GM23338 (cell line): ENCODE data around the gene RAB41. TPM values are rescaled to one million over a fixed set of nuclear protein-coding genes. Genes with fewer than 3 reads are reported as not detected.
"Not testable (repeated sequence)": the region's sequence is repeated elsewhere in the genome, so short reads cannot be mapped to it uniquely, and the experiment has no call there.

Experiments used
- ATAC-seq: fragments of 200-7000 bp; cut with Tn5 transposase; 3 replicates; pipeline ENCODE4 v1.9.1; 2020
- DNase-seq: peaks from one replicate; pipeline ENCODE4 v3.0.0-alpha.2; 2015; ENCODE audit warnings: low spot score
- H2AFZ ChIP-seq: fragments of 200-600 bp; sonication (generic); 2 replicates; pipeline ENCODE4 v1.8.0; 2016; ENCODE audit warnings: antibody characterized with exemption, mild to moderate bottlenecking, moderate library complexity
- H3F3A ChIP-seq: fragments of 200-600 bp; sonication (generic); replicated peaks from 2 replicates; pipeline ENCODE4 v1.8.0; 2017; ENCODE audit warnings: antibody characterized with exemption, mixed run types, low read depth
- H3K27ac ChIP-seq: fragments of 200-600 bp; sonication (generic); 2 replicates; pipeline ENCODE4 v1.6.1; 2016; ENCODE audit warnings: low read depth
- H3K27me3 ChIP-seq: fragments of 200-600 bp; sonication (generic); 2 replicates; pipeline ENCODE4 v1.8.0; 2016; ENCODE audit warnings: mild to moderate bottlenecking, mixed run types, moderate library complexity; ENCODE audit not compliant: insufficient read depth
- H3K36me3 ChIP-seq: fragments of 200-600 bp; sonication (generic); 2 replicates; pipeline ENCODE4 v1.8.0; 2016; ENCODE audit warnings: mild to moderate bottlenecking; ENCODE audit not compliant: insufficient read depth
- H3K4me1 ChIP-seq: fragments of 200-600 bp; sonication (generic); 2 replicates; pipeline ENCODE4 v1.8.0; 2016; ENCODE audit warnings: mild to moderate bottlenecking, moderate library complexity; ENCODE audit not compliant: insufficient read depth
- H3K4me2 ChIP-seq: fragments of 200-600 bp; sonication (generic); 2 replicates; pipeline ENCODE4 v1.7.1; 2017; ENCODE audit warnings: mixed run types
- H3K4me3 ChIP-seq: fragments of 200-600 bp; sonication (generic); 2 replicates; pipeline ENCODE4 v1.6.1; 2016; ENCODE audit warnings: mixed run types
- H3K79me2 ChIP-seq: fragments of 200-600 bp; sonication (generic); replicated peaks from 2 replicates; pipeline ENCODE4 v1.8.0; 2017; ENCODE audit warnings: mild to moderate bottlenecking; ENCODE audit not compliant: insufficient read depth
- H3K9me2 ChIP-seq: fragments of 200-600 bp; sonication (generic); 2 replicates; pipeline ENCODE4 v1.8.0; 2017; ENCODE audit not compliant: insufficient read depth
- H4K20me1 ChIP-seq: fragments of 200-600 bp; sonication (generic); replicated peaks from 2 replicates; pipeline ENCODE4 v1.8.0; 2017; ENCODE audit warnings: mild to moderate bottlenecking; ENCODE audit not compliant: insufficient read depth
- H3K27ac Mint-ChIP-seq: 2 replicates; pipeline ENCODE4 v1.8.0; 2020; ENCODE audit warnings: inconsistent platforms, mild to moderate bottlenecking, moderate library complexity, mixed read lengths
- H3K27me3 Mint-ChIP-seq: 3 replicates; pipeline ENCODE4 v1.8.0; 2022; ENCODE audit warnings: low read depth, mild to moderate bottlenecking, moderate library complexity, mixed read lengths, inconsistent platforms; ENCODE audit not compliant: insufficient read depth, poor library complexity
- H3K36me3 Mint-ChIP-seq: 3 replicates; pipeline ENCODE4 v1.8.0; 2021; ENCODE audit warnings: low read depth, mild to moderate bottlenecking, inconsistent platforms, moderate library complexity, mixed read lengths
- H3K4me1 Mint-ChIP-seq: 3 replicates; pipeline ENCODE4 v1.8.0; 2020; ENCODE audit warnings: mild to moderate bottlenecking, inconsistent platforms, mixed read lengths
- H3K4me3 Mint-ChIP-seq: 3 replicates; pipeline ENCODE4 v1.8.0; 2021; ENCODE audit warnings: moderate library complexity, mild to moderate bottlenecking, inconsistent platforms, mixed read lengths
- H3K9me3 Mint-ChIP-seq: 3 replicates; pipeline ENCODE4 v1.8.0; 2020; ENCODE audit warnings: moderate library complexity, mild to moderate bottlenecking, inconsistent platforms, mixed read lengths
- EZH2 ChIP-seq: fragments of 200-600 bp; sonication (generic); IDR thresholded peaks from one replicate; pipeline ENCODE4 v1.8.0; 2017; ENCODE audit warnings: antibody characterized with exemption, mild to moderate bottlenecking, low read depth; ENCODE audit not compliant: unreplicated experiment
- EZH2phosphoT487 ChIP-seq: fragments of 200-600 bp; sonication (generic); IDR thresholded peaks from one replicate; pipeline ENCODE4 v1.8.1; 2018; ENCODE audit warnings: antibody characterized with exemption; ENCODE audit not compliant: unreplicated experiment
- JUNB ChIP-seq: IDR thresholded peaks from one replicate; pipeline ENCODE4 v1.6.1; 2016; ENCODE audit warnings: antibody characterized with exemption; ENCODE audit not compliant: unreplicated experiment
- NANOG ChIP-seq: IDR thresholded peaks from 2 replicates; pipeline ENCODE4 v1.6.1; 2016; ENCODE audit warnings: antibody characterized with exemption, borderline replicate concordance
- STAT1 ChIP-seq: IDR thresholded peaks from one replicate; pipeline ENCODE4 v1.6.1; 2016; ENCODE audit warnings: antibody characterized with exemption; ENCODE audit not compliant: unreplicated experiment
- ZNF114 ChIP-seq: fragments of 250-450 bp; sonication (Bioruptor Pico); IDR thresholded peaks from 2 replicates; pipeline ENCODE4 v1.5.0; 2020; ENCODE audit warnings: mild to moderate bottlenecking, moderate library complexity
- polyA plus RNA-seq: library from polyadenylated mRNA; unstranded; fragments of >200 nt; fragmentation: Nextera tagmentation; extraction: Ambion mirVana; gene quantifications from 2 replicates; pipeline ENCODE4 v1.2.1, GENCODE V29; 2016
- total RNA-seq: library from RNA; depleted of rRNA; stranded (reverse); fragments of >200 nt; shearing (Covaris generic); gene quantifications from 2 replicates; pipeline ENCODE4 v1.2.3, GENCODE V29; 2014
- TF ChIP-seq, protein P1 (sequence below): fragments of 250-450 bp; sonication (Bioruptor Pico); IDR thresholded peaks from 2 replicates; pipeline ENCODE4 v1.5.0; 2020; ENCODE audit warnings: mild to moderate bottlenecking, moderate library complexity
- TF ChIP-seq, protein P2 (sequence below): IDR thresholded peaks from 2 replicates; pipeline ENCODE4 v1.6.1; 2016; ENCODE audit warnings: antibody characterized with exemption
- TF ChIP-seq, protein P3 (sequence below), 2 experiments: fragments of 200-600 bp in 1 of 2; sonication (generic) in 1 of 2; conservative IDR thresholded peaks; 2 replicates each; pipeline versions ENCODE4 v1.5.1 to v1.6.1; 2016 to 2017; ENCODE audit warnings: antibody characterized with exemption in 2 of 2, low read depth in 2 of 2, mild to moderate bottlenecking in 2 of 2, moderate library complexity in 1 of 2

Gene RAB41
- total and polyA plus RNA-seq, 2 experiments from 2014 or later: not detected

DNA sequence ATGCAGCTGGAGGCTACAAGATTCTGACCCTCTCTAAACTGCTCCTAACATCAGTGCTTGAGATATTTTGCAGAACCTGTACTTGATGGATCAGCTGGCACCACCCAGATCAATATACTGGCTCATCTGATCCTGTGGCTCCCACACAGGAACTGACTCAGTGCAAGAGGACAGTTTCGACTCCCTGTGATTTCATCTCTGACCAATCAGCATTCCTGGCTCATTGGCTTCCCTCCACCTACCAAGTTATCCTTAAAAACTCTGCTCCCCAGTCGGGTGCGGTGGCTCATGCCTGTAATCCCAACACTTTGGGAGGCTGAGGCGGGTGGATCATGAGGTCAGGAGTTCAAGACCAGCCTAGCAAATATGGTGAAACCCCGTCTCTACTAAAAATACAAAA, 38.4 kb upstream of the RAB41 start:
- not testable (repeated sequence) for H3K36me3 Mint-ChIP-seq, H3K9me2 ChIP-seq, H3K27ac Mint-ChIP-seq, H3K9me3 Mint-ChIP-seq, H3K27me3 ChIP-seq, ATAC-seq, H3K4me3 ChIP-seq, H2AFZ ChIP-seq, H3K4me2 ChIP-seq, DNase-seq, H3K27ac ChIP-seq, H4K20me1 ChIP-seq, H3K4me3 Mint-ChIP-seq, H3K27me3 Mint-ChIP-seq, H3K4me1 ChIP-seq, H3K36me3 ChIP-seq, H3K79me2 ChIP-seq, H3F3A ChIP-seq
- peaks cover 12% of the 10 kb centered on the region for H3K4me1 Mint-ChIP-seq

DNA sequence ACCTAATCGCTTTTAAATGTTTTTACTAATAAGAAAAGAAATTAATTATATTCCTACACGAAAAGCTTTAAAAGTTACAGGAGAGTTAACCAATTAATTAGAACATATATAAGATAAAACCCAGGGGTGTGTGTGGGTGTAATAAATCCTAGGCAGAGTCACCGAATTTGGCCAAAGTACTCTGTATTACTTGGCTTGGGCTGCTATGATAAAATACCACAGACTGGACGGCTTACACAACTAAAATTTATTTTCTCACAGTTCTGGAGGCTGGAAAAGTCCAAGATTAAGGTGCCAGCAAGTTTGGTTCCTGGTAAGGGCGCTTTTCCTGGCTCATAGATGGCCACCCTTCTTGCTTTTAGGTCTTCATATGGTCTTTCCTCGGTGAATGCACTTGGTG, 37.1 kb upstream of the RAB41 start:
- peaks cover 12% of the 10 kb centered on the region for H3K4me1 Mint-ChIP-seq
- H3K9me3 Mint-ChIP-seq: no peaks in the 10 kb centered on the region
- no peak overlapping the region for H3K27ac Mint-ChIP-seq

GRCh38 chrX:70247252-70247651, 34.7 kb upstream of the RAB41 start:
- no peaks in the 10 kb centered on the region for H3K9me2 ChIP-seq
- no peaks in the 10 kb centered on the region for H3F3A ChIP-seq
- H3K27me3 Mint-ChIP-seq: no peaks in the 10 kb centered on the region
- no peak overlapping the region for H3K4me3 ChIP-seq
- H3K27me3 ChIP-seq: no peaks in the 10 kb centered on the region
- no peaks in the 10 kb centered on the region for H3K4me1 ChIP-seq
- no peak overlapping the region for H2AFZ ChIP-seq
- H3K4me1 Mint-ChIP-seq: peaks cover 12% of the 10 kb centered on the region
- H3K4me2 ChIP-seq: no peak overlapping the region
- no peak for ATAC-seq
- H3K9me3 Mint-ChIP-seq: no peaks in the 10 kb centered on the region
- DNase-seq: no peak
- no peaks in the 10 kb centered on the region for H3K79me2 ChIP-seq
- H3K27ac Mint-ChIP-seq: no peak overlapping the region
- H3K36me3 Mint-ChIP-seq: no peaks in the 10 kb centered on the region
- H4K20me1 ChIP-seq: no peaks in the 10 kb centered on the region
- H3K4me3 Mint-ChIP-seq: no peak overlapping the region
- H3K27ac ChIP-seq: no peak overlapping the region
- no peaks in the 10 kb centered on the region for H3K36me3 ChIP-seq
- TF ChIP-seq EZH2phosphoT487 (no peak), JUNB (no peak)
- TF ChIP-seq, protein P1, sequence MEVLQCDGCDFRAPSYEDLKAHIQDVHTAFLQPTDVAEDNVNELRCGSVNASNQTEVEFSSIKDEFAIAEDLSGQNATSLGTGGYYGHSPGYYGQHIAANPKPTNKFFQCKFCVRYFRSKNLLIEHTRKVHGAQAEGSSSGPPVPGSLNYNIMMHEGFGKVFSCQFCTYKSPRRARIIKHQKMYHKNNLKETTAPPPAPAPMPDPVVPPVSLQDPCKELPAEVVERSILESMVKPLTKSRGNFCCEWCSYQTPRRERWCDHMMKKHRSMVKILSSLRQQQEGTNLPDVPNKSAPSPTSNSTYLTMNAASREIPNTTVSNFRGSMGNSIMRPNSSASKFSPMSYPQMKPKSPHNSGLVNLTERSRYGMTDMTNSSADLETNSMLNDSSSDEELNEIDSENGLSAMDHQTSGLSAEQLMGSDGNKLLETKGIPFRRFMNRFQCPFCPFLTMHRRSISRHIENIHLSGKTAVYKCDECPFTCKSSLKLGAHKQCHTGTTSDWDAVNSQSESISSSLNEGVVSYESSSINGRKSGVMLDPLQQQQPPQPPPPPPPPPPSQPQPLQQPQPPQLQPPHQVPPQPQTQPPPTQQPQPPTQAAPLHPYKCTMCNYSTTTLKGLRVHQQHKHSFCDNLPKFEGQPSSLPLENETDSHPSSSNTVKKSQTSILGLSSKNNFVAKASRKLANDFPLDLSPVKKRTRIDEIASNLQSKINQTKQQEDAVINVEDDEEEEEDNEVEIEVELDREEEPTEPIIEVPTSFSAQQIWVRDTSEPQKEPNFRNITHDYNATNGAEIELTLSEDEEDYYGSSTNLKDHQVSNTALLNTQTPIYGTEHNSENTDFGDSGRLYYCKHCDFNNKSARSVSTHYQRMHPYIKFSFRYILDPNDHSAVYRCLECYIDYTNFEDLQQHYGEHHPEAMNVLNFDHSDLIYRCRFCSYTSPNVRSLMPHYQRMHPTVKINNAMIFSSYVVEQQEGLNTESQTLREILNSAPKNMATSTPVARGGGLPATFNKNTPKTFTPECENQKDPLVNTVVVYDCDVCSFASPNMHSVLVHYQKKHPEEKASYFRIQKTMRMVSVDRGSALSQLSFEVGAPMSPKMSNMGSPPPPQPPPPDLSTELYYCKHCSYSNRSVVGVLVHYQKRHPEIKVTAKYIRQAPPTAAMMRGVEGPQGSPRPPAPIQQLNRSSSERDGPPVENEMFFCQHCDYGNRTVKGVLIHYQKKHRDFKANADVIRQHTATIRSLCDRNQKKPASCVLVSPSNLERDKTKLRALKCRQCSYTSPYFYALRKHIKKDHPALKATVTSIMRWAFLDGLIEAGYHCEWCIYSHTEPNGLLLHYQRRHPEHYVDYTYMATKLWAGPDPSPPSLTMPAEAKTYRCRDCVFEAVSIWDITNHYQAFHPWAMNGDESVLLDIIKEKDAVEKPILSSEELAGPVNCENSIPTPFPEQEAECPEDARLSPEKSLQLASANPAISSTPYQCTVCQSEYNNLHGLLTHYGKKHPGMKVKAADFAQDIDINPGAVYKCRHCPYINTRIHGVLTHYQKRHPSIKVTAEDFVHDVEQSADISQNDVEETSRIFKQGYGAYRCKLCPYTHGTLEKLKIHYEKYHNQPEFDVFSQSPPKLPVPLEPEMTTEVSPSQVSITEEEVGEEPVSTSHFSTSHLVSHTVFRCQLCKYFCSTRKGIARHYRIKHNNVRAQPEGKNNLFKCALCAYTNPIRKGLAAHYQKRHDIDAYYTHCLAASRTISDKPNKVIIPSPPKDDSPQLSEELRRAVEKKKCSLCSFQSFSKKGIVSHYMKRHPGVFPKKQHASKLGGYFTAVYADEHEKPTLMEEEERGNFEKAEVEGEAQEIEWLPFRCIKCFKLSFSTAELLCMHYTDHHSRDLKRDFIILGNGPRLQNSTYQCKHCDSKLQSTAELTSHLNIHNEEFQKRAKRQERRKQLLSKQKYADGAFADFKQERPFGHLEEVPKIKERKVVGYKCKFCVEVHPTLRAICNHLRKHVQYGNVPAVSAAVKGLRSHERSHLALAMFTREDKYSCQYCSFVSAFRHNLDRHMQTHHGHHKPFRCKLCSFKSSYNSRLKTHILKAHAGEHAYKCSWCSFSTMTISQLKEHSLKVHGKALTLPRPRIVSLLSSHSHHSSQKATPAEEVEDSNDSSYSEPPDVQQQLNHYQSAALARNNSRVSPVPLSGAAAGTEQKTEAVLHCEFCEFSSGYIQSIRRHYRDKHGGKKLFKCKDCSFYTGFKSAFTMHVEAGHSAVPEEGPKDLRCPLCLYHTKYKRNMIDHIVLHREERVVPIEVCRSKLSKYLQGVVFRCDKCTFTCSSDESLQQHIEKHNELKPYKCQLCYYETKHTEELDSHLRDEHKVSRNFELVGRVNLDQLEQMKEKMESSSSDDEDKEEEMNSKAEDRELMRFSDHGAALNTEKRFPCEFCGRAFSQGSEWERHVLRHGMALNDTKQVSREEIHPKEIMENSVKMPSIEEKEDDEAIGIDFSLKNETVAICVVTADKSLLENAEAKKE (CRISPR knock-in tag): no peak

More for the DNA sequence above, 37.1 kb upstream of the RAB41 start:
- H3K36me3 ChIP-seq: no peaks in the 10 kb centered on the region
- no peak overlapping the region for H3K27ac ChIP-seq
- H2AFZ ChIP-seq: no peak overlapping the region
- no peak overlapping the region for H3K4me3 ChIP-seq
- H3K27me3 ChIP-seq: no peaks in the 10 kb centered on the region
- H3K36me3 Mint-ChIP-seq: no peaks in the 10 kb centered on the region
- H3K4me3 Mint-ChIP-seq: no peak overlapping the region
- H3K79me2 ChIP-seq: no peaks in the 10 kb centered on the region
- ATAC-seq (no peak), DNase-seq (no peak)
- H4K20me1 ChIP-seq: no peaks in the 10 kb centered on the region
- TF ChIP-seq STAT1: no peak
- TF ChIP-seq EZH2: no peak
- TF ChIP-seq JUNB: no peak
- TF ChIP-seq EZH2phosphoT487: no peak
- TF ChIP-seq NANOG: no peak
- TF ChIP-seq, protein P2, sequence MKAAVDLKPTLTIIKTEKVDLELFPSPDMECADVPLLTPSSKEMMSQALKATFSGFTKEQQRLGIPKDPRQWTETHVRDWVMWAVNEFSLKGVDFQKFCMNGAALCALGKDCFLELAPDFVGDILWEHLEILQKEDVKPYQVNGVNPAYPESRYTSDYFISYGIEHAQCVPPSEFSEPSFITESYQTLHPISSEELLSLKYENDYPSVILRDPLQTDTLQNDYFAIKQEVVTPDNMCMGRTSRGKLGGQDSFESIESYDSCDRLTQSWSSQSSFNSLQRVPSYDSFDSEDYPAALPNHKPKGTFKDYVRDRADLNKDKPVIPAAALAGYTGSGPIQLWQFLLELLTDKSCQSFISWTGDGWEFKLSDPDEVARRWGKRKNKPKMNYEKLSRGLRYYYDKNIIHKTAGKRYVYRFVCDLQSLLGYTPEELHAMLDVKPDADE: no peak
- TF ChIP-seq, protein P3, sequence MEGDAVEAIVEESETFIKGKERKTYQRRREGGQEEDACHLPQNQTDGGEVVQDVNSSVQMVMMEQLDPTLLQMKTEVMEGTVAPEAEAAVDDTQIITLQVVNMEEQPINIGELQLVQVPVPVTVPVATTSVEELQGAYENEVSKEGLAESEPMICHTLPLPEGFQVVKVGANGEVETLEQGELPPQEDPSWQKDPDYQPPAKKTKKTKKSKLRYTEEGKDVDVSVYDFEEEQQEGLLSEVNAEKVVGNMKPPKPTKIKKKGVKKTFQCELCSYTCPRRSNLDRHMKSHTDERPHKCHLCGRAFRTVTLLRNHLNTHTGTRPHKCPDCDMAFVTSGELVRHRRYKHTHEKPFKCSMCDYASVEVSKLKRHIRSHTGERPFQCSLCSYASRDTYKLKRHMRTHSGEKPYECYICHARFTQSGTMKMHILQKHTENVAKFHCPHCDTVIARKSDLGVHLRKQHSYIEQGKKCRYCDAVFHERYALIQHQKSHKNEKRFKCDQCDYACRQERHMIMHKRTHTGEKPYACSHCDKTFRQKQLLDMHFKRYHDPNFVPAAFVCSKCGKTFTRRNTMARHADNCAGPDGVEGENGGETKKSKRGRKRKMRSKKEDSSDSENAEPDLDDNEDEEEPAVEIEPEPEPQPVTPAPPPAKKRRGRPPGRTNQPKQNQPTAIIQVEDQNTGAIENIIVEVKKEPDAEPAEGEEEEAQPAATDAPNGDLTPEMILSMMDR (conservative IDR thresholded peaks at IDR 0.05; ENCODE audit: low read depth in 2 of 2): no peak
- no peak for TF ChIP-seq ZNF114 (CRISPR knock-in tag)
- H3K4me2 ChIP-seq: no peak overlapping the region
- H3F3A ChIP-seq: no peaks in the 10 kb centered on the region
- no peaks in the 10 kb centered on the region for H3K9me2 ChIP-seq
- H3K27me3 Mint-ChIP-seq: no peaks in the 10 kb centered on the region
- no peaks in the 10 kb centered on the region for H3K4me1 ChIP-seq
